Measurements from ENCODE around the gene LRRC70.

The LRRC70 gene

GRCh38 chr5:62603934-62604333 lies 25.3 kb downstream of the LRRC70 start:
- TF ChIP-seq CTCF (conservative IDR thresholded peaks at IDR 0.05; ENCODE audit: low read depth, low read length), result no peak
- no peak for DNase-seq (ENCODE audit: low read depth)

GRCh38 chr5:62605638-62606037 lies 27.0 kb downstream of the LRRC70 start:
- no peak for TF ChIP-seq CTCF (conservative IDR thresholded peaks at IDR 0.05; ENCODE audit: low read depth, low read length)
- no peak overlapping the region for H3K4me3 ChIP-seq (ENCODE audit: low read depth, low read length)
- no peak for DNase-seq (ENCODE audit: low read depth)

More at GRCh38 chr5:62603934-62604333, 25.3 kb downstream of the LRRC70 start:
- no peak overlapping the region for H3K4me3 ChIP-seq (ENCODE audit: low read depth, low read length)

GRCh38 chr5:62606878-62607277 lies 28.3 kb downstream of the LRRC70 start:
- no peak for TF ChIP-seq CTCF (conservative IDR thresholded peaks at IDR 0.05; ENCODE audit: low read depth, low read length)
- peak; percentile 78 for DNase-seq (ENCODE audit: low read depth)
- H3K4me3 ChIP-seq (ENCODE audit: low read depth, low read length), result no peak overlapping the region

DNA sequence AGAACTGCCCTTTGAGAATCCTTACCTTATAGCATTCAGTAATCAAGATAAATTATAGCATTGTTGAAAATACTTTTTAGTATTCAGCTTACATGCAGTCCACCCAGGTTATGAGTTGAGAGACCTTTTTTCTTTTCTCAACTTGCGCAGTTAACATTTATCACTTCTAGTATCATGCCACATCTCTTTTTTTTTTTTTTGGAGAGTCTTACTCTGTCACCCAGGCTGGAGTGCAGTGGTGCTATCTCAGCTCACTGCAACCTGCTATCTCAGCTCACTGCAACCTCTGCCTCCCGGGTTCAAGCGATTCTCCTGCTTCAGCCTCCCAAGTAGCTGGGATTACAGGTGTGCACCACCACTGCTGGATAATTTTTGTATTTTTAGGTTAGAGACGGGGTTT lies 29.0 kb downstream of the LRRC70 start:
- DNase-seq (ENCODE audit: low read depth), result no peak
- no peak for TF ChIP-seq CTCF (conservative IDR thresholded peaks at IDR 0.05; ENCODE audit: low read depth, low read length)
- no peak overlapping the region for H3K4me3 ChIP-seq (ENCODE audit: low read depth, low read length)

GRCh38 chr5:62608529-62609511 lies 30.2 kb downstream of the LRRC70 start:
- H3K4me3 ChIP-seq (ENCODE audit: low read depth, low read length), result no peak overlapping the region
- DNase-seq (ENCODE audit: low read depth), result no peak
- no peak for TF ChIP-seq CTCF (conservative IDR thresholded peaks at IDR 0.05; ENCODE audit: low read depth, low read length)

DNA sequence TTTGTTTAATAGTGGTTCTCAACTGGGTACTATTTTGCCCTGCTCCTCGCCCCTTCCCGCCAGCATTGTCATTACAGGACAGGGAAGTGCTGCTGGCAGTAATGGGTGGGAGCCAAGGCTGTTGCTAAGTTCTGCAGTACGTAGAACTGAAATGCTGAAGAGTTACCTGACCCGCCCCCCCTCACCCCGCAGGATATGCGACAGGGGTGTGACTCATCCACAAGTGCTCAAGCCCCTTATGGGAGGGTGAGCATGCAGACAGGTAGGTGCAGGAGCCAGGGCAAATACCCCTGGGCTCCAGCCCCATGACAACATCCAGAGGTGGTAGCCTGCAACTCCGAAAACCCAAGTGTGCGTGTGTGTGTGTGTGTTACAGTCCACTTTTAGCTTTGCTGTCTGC lies 35.7 kb downstream of the LRRC70 start:
- no peak overlapping the region for H3K4me3 ChIP-seq (ENCODE audit: low read depth, low read length)
- TF ChIP-seq CTCF (conservative IDR thresholded peaks at IDR 0.05; ENCODE audit: low read depth, low read length), result no peak
- no peak for DNase-seq (ENCODE audit: low read depth)

Measured in choroid plexus epithelial cell (primary cell).